NCI-H524 treated with DMSO at 0.1 percent for 48 hours (cell line): ENCODE measurements around the gene PTPN3.

Experiments
- DNase-seq: peaks from one replicate; lab custom pipeline; 2025; lab: John Stamatoyannopoulos, UW

Gene PTPN3

DNA sequence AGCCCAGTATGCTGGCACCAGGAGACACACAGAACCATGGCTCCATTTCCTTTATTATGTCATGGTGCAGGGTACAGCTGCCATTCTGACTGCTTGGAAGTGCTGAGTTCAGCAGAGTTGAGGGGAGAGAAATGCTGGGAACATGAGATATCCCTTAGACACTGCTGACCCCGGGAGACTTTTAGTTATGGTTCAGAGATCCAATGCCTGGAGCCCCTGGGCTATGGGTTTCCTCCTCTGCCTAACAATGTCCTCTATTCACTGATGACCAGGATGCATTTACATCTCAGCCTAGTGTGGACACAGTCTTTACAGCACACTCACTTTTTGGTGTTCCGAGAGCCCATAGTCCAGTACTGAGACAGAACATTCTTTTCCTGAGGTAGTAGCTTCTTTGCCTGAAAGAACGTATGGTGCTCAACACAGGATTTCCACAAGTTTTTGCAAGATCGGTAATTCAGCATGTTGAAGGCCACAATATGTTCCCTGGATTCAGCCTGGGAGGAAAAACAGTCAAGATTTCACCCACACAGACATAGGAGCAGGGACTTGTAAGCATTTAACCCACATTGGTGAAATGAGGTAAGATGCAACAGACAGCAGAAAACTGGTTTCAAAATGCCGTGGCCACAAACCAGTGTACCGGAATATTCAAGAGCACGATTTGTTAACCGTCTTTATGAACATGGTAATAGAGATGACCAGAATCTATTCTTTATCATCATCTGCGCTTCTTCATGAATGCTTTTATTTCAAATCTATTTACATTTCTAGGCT lies 71.3 kb downstream of the PTPN3 start:
- no peak for DNase-seq

DNA sequence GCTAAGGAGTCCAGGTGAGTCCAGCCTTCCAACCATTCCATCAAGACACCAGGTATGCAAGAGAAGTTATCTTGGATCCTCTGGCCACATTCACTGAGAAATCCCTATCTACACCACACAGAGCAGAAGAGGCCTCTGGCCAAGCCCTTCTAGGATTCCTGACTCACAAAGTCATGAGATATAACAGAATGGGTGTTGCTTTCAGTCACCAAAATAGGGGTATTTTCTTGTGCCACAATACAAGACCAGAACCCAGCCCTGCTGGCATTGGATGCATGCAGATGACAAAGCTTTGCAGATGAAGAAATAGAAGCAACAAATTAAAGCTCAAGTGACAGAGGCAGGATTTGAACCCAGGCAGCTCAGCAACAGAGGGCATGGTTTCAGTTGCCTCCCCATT lies 73.5 kb downstream of the PTPN3 start:
- DNase-seq: no peak

- DNase-seq: no peak
Observed at GRCh38 chr9:109423877-109424276, 74.2 kb downstream of the PTPN3 start.

GRCh38 chr9:109422641-109423040 lies 75.5 kb downstream of the PTPN3 start:
- no peak for DNase-seq

- no peak for DNase-seq
Observed at GRCh38 chr9:109421026-109421970, 76.8 kb downstream of the PTPN3 start.

DNA sequence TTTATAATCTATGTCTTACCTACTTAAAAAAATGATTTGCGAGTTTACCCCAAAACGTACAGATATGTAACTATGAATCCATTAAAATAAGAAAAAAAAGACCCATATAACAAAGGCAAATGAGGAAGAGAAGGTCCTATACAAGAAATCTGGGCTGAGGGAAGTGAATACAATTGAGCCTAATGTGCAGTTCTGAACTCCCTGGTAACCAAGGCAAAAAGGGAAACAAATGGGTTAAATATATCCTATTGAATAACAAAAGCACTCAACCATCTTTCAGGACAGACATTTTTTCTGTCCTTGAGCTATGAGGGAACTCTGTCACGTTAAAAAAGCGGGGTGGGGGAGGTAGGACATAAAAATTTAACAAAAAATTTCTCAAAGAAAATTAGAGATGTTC lies 78.6 kb downstream of the PTPN3 start:
- no peak for DNase-seq

DNA sequence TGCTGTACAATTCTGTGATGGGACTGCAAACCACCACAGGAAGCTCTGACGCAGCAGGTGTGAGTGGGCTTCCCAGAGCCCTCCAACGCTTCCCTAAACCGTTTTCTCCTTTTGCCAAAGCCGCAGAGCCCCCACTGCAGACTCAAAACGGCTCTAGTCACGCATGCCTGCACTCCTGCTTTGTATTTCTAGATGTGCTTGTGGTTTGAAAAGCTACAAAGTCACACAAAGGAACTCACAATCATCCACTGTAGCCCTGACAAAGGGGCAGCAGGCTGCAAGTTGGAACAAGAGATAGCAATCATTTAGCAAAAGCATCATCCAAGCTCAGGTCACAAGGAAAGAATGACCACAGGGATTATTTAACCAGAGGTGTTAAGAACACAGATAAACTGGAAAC lies 79.3 kb downstream of the PTPN3 start:
- no peak for DNase-seq

DNA sequence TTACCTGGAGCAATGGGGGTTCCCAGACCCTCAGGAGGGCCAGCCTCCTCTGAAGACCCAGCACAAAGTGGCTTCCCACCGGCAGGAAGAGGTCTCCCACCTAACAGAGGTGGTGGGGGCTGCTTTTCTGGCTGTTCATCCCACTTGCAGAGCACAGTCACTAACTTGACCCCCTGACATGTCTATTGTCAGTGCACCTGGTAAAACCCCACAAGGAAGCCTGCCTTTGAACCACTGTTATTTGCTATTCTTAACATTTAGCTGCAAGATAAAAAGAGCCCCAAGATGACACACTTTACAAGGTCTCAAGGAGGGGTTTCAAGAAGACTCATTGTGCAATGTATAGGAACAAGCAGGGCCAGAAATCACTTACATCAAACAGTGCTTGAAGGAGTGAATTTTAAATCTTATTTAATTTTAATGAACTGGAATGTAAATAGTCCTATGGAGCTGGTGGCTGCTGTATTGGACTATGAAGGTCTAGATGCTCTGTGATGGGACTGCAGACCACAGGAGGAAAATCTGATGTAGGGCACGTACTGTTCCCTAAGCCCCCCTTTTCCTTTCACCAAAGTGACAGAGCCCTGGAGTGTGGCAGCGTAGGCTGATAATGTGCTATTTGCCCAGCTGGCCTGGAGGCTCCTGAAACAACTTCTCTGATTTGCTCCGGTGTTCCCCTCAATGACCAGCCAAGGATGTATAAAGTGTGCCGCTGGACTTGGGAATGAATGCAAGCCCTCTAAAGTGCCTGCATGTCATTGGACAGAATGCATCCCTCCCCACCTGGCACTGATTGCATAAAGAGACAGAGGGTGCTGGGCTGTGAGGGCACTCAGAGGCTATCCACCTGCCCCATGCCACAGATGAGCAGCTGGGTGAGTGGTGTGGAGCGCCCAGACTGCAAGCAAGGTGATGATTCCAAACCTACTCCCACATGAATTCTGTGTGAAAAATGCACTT lies 80.2 kb downstream of the PTPN3 start:
- DNase-seq: no peak

- no peak for DNase-seq
Observed at GRCh38 chr9:109417054-109417453, 81.1 kb downstream of the PTPN3 start.

- no peak for DNase-seq
Observed at GRCh38 chr9:109416135-109416706, 81.9 kb downstream of the PTPN3 start.

DNA sequence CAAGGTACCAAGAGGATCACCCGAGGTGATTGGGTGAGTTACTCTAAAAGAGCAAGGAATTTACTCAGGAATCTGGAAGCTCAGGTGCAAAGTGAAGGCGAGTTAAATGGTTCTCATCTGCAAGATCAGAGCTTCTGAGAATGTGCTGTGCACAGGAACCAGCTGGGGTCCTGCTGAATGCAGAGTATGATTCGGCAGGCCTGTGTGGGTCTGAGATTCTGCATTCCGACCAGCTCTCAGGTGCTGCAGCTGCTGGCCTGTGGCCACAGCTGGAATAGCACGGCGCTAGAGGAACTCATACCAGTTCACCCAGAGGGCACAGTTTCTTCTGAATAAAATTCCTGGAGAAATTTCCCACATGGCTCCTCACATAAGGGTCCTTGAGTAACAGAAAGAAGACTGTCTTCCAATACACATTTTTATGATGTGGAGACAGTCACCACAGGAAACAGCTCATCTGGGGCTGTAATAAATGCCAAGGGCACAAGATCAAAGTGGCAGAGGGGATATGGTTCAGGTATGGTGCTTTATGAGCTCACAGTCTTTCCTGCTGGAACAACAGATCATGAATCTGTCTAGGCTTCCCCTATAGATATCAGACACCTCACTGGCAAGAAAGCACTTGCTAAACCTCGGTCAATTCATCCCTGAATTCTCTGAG lies 83.9 kb downstream of the PTPN3 start:
- no peak for DNase-seq

- peak; percentile 17 for DNase-seq
Observed at GRCh38 chr9:109411798-109412352, 86.2 kb downstream of the PTPN3 start.

DNA sequence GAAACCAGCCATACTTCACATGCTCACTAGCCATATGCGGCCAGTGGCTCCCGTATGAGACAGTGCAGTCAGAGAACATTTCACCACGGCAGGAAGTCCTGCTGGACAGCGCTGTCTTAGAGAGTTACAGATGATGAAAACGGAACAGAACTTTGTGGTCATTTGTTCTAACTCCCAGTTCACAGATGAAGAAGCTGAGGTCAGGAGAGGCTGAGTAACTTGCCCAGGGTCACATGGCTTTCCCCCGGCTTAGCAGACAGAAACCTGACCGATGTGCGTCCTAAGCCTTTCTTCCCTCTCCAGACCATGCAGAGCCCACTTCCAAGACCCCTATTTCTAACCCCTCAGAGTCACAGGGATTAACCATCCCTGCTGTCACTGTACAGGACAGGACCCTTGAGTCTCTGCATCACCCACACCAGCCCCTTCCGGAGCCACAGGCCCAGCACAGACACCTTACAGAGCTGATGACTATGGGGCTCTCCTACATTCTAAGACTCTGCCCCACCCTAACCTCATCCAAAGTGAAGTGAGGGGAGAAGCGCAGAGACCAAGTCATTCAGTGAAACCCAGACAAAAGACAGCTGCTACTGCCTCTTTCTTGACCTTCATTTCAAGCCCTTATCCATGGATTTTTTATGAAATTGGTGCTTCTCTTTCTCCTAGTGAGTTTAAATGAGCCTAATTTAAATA lies 86.9 kb downstream of the PTPN3 start:
- no peak for DNase-seq

- no peak for DNase-seq
Observed at GRCh38 chr9:109409773-109410397, 88.2 kb downstream of the PTPN3 start.

DNA sequence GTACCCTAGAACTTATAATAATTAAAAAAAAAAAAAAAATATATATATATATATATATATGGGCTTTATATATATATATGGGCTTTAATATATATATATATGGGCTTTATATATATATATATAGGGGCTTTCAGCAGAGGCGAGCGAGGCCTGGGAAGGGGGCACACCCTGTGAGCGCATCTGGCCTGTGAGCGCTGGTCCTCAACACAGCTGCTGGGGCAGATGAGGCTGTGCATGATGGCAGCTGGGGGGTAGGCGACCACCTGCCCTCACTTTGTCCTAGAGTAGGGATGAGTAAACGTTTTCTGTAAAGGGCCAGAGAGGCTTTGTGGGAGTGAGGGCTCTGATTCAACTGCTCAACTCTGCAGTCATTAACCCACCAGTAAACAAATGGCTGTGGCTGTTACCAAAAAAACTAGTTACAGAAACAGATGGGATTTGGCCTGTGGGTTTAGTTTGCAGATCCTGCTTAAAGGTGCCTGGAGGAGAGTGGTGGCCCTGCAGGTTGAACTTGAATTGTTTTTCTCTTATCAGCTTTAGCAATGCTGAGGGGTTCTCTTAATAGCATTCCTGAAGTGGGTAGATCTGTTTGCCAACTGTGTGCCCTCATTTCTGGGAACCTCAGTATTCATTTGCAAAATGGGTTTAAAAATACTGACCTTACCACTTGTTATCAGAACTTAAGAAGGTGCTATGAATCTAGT lies 89.2 kb downstream of the PTPN3 start:
- peak; percentile 39 for DNase-seq

GRCh38 chr9:109403766-109404320 lies 94.3 kb downstream of the PTPN3 start:
- DNase-seq: no peak

DNA sequence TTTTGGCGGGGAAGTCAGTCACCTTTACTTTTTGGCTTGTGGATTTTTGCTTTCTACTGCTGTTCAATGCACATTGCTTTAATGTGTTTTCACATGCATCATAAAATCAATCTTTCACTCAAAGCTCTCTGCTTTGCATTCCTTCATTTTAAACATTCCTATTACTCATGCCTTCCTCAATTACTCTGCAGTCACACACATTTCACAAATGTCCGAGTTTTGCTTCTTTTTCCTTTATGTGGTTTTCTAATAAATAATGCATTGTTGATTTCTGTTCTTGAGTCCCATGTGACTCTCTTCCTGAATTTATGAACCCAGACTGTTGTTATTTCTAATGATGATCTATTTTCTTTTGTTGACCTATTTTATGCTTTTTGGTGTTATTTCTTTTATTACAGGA lies 95.0 kb downstream of the PTPN3 start:
- no peak for DNase-seq

- DNase-seq: no peak
Observed at GRCh38 chr9:109401990-109402318, 96.2 kb downstream of the PTPN3 start.
